Measurements from ENCODE around the gene CLEC1A.

GRCh38 chr12:10067264-10067663 is 31.5 kb downstream of the CLEC1A start:
- TF ChIP-seq EZH2 (IDR thresholded peaks at IDR 0.05) (no peak), CTCF (IDR thresholded peaks at IDR 0.05 in 2 of 3, conservative IDR thresholded peaks at IDR 0.05 in 1 of 3; ENCODE audit: borderline replicate concordance in 1 of 3, insufficient read depth in 1 of 3, low read depth in 2 of 3, low read length in 2 of 3) (no peak), TCF7L2 (IDR thresholded peaks at IDR 0.05; ENCODE audit: borderline replicate concordance, extremely low read depth, insufficient read depth, insufficient read length) (no peak), SIN3A (IDR thresholded peaks at IDR 0.05; ENCODE audit: low read depth) (no peak), CEBPB (IDR thresholded peaks at IDR 0.05; ENCODE audit: low read depth) (no peak), FOSL1 (IDR thresholded peaks at IDR 0.05; ENCODE audit: low read depth) (no peak), REST (IDR thresholded peaks at IDR 0.05; ENCODE audit: low read depth) (no peak), SP1 (IDR thresholded peaks at IDR 0.05; ENCODE audit: low read depth) (no peak), ATF3 (IDR thresholded peaks at IDR 0.05) (no peak), POLR2A (IDR thresholded peaks at IDR 0.05; ENCODE audit: borderline replicate concordance, extremely low read depth, insufficient read depth, insufficient read length) (no peak), POLR2AphosphoS5 (IDR thresholded peaks at IDR 0.05; ENCODE audit: low read depth, low read length) (no peak), RAD21 (IDR thresholded peaks at IDR 0.05; ENCODE audit: low read depth) (no peak), EZH2phosphoT487 (IDR thresholded peaks at IDR 0.05; ENCODE audit: borderline replicate concordance) (no peak)
